Fibroblast of lung (primary cell): ENCODE results near the gene MGAT5. TPM values are rescaled to one million over a fixed set of nuclear protein-coding genes. Genes with fewer than 3 reads are reported as not detected.
A peak's percentile ranks its signal among the peaks of the same experiment; 100 is the strongest.

ENCODE experiments used
- DNase-seq, 2 donors: peaks; one replicate each; pipeline versions ENCODE4 v3.0.0 to v3.0.0-alpha.2; 2010; ENCODE audit warnings: low read depth in 2 of 2
- H2AFZ ChIP-seq: 2 replicates; pipeline ENCODE4 v1.5.1; 2012; ENCODE audit warnings: low read length, control low read depth, inconsistent platforms
- H3K27ac ChIP-seq: 2 replicates; pipeline ENCODE4 v1.5.1; 2011; ENCODE audit warnings: low read length, control low read depth; ENCODE audit not compliant: insufficient read depth
- H3K27me3 ChIP-seq: 2 replicates; pipeline ENCODE4 v1.5.1; 2011; ENCODE audit warnings: mild to moderate bottlenecking, low read length; ENCODE audit not compliant: control insufficient read depth, insufficient read depth
- H3K36me3 ChIP-seq: 2 replicates; pipeline ENCODE4 v1.5.1; 2011; ENCODE audit warnings: low read length; ENCODE audit not compliant: control insufficient read depth, insufficient read depth
- H3K4me1 ChIP-seq: 2 replicates; pipeline ENCODE4 v1.5.1; 2011; ENCODE audit warnings: low read length; ENCODE audit not compliant: control insufficient read depth, insufficient read depth; ENCODE audit errors: extremely low read depth
- H3K4me2 ChIP-seq: 2 replicates; pipeline ENCODE4 v1.5.1; 2011; ENCODE audit warnings: low read length, control low read depth; ENCODE audit not compliant: insufficient read depth; ENCODE audit errors: extremely low read depth
- H3K4me3 ChIP-seq, 4 experiments: fragments of 200-600 bp in 1 of 4; sonication (generic) in 1 of 4; replicated peaks in 1 of 4; 2 replicates each; pipeline ENCODE4 v1.5.1; 2011 to 2016; ENCODE audit warnings: low read length in 4 of 4, low read depth in 3 of 4, mild to moderate bottlenecking in 3 of 4, control low read depth in 2 of 4, inconsistent platforms in 1 of 4, mixed read lengths in 1 of 4; ENCODE audit not compliant: insufficient read depth in 1 of 4; ENCODE audit errors: control extremely low read depth in 1 of 4
- H3K79me2 ChIP-seq: 2 replicates; pipeline ENCODE4 v1.5.1; 2012; ENCODE audit warnings: mild to moderate bottlenecking, low read length, inconsistent platforms; ENCODE audit not compliant: control insufficient read depth, insufficient read depth
- H3K9ac ChIP-seq: 2 replicates; pipeline ENCODE4 v1.5.1; 2011; ENCODE audit warnings: mild to moderate bottlenecking, low read length, control low read depth; ENCODE audit not compliant: insufficient read depth
- H3K9me3 ChIP-seq: 2 replicates; pipeline ENCODE4 v1.5.1; 2012; ENCODE audit warnings: low read depth, low read length; ENCODE audit not compliant: control insufficient read depth, insufficient read depth
- H4K20me1 ChIP-seq: 2 replicates; pipeline ENCODE4 v1.5.1; 2011; ENCODE audit warnings: low read length; ENCODE audit not compliant: control insufficient read depth, insufficient read depth; ENCODE audit errors: extremely low read depth
- CTCF ChIP-seq, 2 donors: IDR thresholded peaks in 1 of 2; conservative IDR thresholded peaks in 1 of 2; 1 replicate in 1 of 2; 2 replicates in 1 of 2; pipeline ENCODE4 v1.5.1; 2011 to 2012; ENCODE audit warnings: low read length in 2 of 2, control low read depth in 1 of 2, inconsistent platforms in 1 of 2, low read depth in 1 of 2, mild to moderate bottlenecking in 1 of 2
- EZH2 ChIP-seq: IDR thresholded peaks from 2 replicates; pipeline ENCODE4 v1.5.1; 2012; ENCODE audit warnings: low read length, control low read depth, mild to moderate bottlenecking; ENCODE audit errors: missing control alignments
- polyA plus RNA-seq, 2 donors: library from polyadenylated mRNA; depleted of rRNA in 1 of 2; stranded (reverse) in 1 of 2; unstranded in 1 of 2; fragments of >200 nt; gene quantifications; 2 replicates each; pipeline ENCODE4 v1.2.1, GENCODE V29; 2011 to 2012; ENCODE audit warnings: missing spikeins in 1 of 2
- total RNA-seq: library from RNA; depleted of rRNA; stranded (reverse); fragments of >200 nt; gene quantifications from 2 replicates; pipeline ENCODE4 v1.2.1, GENCODE V29; 2014

MGAT5 gene
- total and polyA plus RNA-seq, 2 donors (not counting 1 experiment from before 2014, with no cell fraction given), result 270 to 301 TPM

- peak overlapping the region; percentile 26 for H3K27ac ChIP-seq
- H2AFZ ChIP-seq, result no peak overlapping the region
- H3K9ac ChIP-seq, result no peak overlapping the region
- no peaks in the 10 kb centered on the region for H3K9me3 ChIP-seq
- peak overlapping the region; percentile 66 for H3K4me2 ChIP-seq
- H3K4me3 ChIP-seq, result no peak overlapping the region
- H4K20me1 ChIP-seq, result no peaks in the 10 kb centered on the region
- no peak for TF ChIP-seq CTCF (conservative IDR thresholded peaks at IDR 0.05 in 1 of 2, IDR thresholded peaks at IDR 0.05 in 1 of 2; ENCODE audit: low read depth in 1 of 2, low read length in 2 of 2)
- TF ChIP-seq EZH2, result no peak
- H3K27me3 ChIP-seq, result no peaks in the 10 kb centered on the region
- DNase-seq, result no peak
- H3K4me1 ChIP-seq, result peaks cover 31% of the 10 kb centered on the region
- H3K36me3 ChIP-seq, result peaks cover 2% of the 10 kb centered on the region
- H3K79me2 ChIP-seq, result peaks cover 38% of the 10 kb centered on the region
Observed at GRCh38 chr2:134259994-134260393, 6.1 kb downstream of the MGAT5 start.

GRCh38 chr2:134260713-134261112 is 6.8 kb downstream of the MGAT5 start:
- peak; percentile 92 to 94 for DNase-seq
- peak overlapping the region; percentile 26 for H3K27ac ChIP-seq
- H4K20me1 ChIP-seq, result no peaks in the 10 kb centered on the region
- H3K9me3 ChIP-seq, result no peaks in the 10 kb centered on the region
- H2AFZ ChIP-seq, result no peak overlapping the region
- no peak for TF ChIP-seq EZH2
- TF ChIP-seq CTCF (conservative IDR thresholded peaks at IDR 0.05 in 1 of 2, IDR thresholded peaks at IDR 0.05 in 1 of 2; ENCODE audit: low read depth in 1 of 2, low read length in 2 of 2), result no peak
- peaks cover 2% of the 10 kb centered on the region for H3K36me3 ChIP-seq
- no peaks in the 10 kb centered on the region for H3K27me3 ChIP-seq
- H3K4me1 ChIP-seq, result peaks cover 31% of the 10 kb centered on the region
- H3K79me2 ChIP-seq, result peaks cover 38% of the 10 kb centered on the region
- no peak overlapping the region for H3K9ac ChIP-seq
- H3K4me2 ChIP-seq, result peak overlapping the region; percentile 66
- peak overlapping the region in 1 of 4 experiments; percentile 9 for H3K4me3 ChIP-seq

GRCh38 chr2:134261398-134262131 is 7.7 kb downstream of the MGAT5 start:
- Histone ChIP-seq H3K9ac (no peak overlapping the region), H3K36me3 (peaks cover 2% of the 10 kb centered on the region), H3K27ac (peak overlapping the region; percentile 4), H3K4me3 (no peak overlapping the region), H3K27me3 (no peaks in the 10 kb centered on the region), H3K9me3 (no peaks in the 10 kb centered on the region), H3K79me2 (peaks cover 38% of the 10 kb centered on the region), H3K4me1 (peaks cover 31% of the 10 kb centered on the region), H2AFZ (no peak overlapping the region), H3K4me2 (peak overlapping the region; percentile 4), H4K20me1 (no peaks in the 10 kb centered on the region)
- TF ChIP-seq EZH2 (no peak), CTCF (conservative IDR thresholded peaks at IDR 0.05 in 1 of 2, IDR thresholded peaks at IDR 0.05 in 1 of 2; ENCODE audit: low read depth in 1 of 2, low read length in 2 of 2) (no peak)
- DNase-seq, result no peak
